CD14-positive monocyte (primary cell): ENCODE results near the gene ARF6. TPM values are rescaled to one million over a fixed set of nuclear protein-coding genes. Genes with fewer than 3 reads are reported as not detected.

Experiments
- DNase-seq, 3 donors: peaks; one replicate each; pipeline ENCODE4 v3.0.0-alpha.2; 2011 to 2022
- H2AFZ ChIP-seq: 2 replicates; pipeline ENCODE4 v1.6.0; 2012; ENCODE audit warnings: mild to moderate bottlenecking, low read depth, low read length, inconsistent platforms; ENCODE audit not compliant: insufficient read depth, poor library complexity, severe bottlenecking
- H3K27ac ChIP-seq, 2 donors: 1 replicate in 1 of 2; 2 replicates in 1 of 2; pipeline ENCODE4 v1.5.1; 2012 to 2013; ENCODE audit warnings: low read length in 2 of 2, control low read depth in 1 of 2, inconsistent platforms in 1 of 2, low read depth in 1 of 2, mild to moderate bottlenecking in 1 of 2
- H3K27me3 ChIP-seq, 2 donors: one replicate each; pipeline versions ENCODE4 v1.6.0 to v1.6.1; 2011 to 2013; ENCODE audit warnings: low read length in 2 of 2; ENCODE audit not compliant: control insufficient read depth in 2 of 2, insufficient read depth in 2 of 2
- H3K36me3 ChIP-seq, 2 donors: replicated peaks in 1 of 2; 1 replicate in 1 of 2; 2 replicates in 1 of 2; pipeline versions ENCODE4 v1.5.1 to v1.6.1; 2012 to 2013; ENCODE audit warnings: low read length in 2 of 2, control low read depth in 1 of 2, inconsistent platforms in 1 of 2, mild to moderate bottlenecking in 1 of 2; ENCODE audit not compliant: insufficient read depth in 2 of 2, control insufficient read depth in 1 of 2
- H3K4me1 ChIP-seq, 2 donors: 1 replicate in 1 of 2; 2 replicates in 1 of 2; pipeline versions ENCODE4 v1.5.1 to v1.6.1; 2012 to 2013; ENCODE audit warnings: low read length in 2 of 2, control low read depth in 1 of 2, inconsistent platforms in 1 of 2, mild to moderate bottlenecking in 1 of 2, moderate library complexity in 1 of 2; ENCODE audit not compliant: insufficient read depth in 2 of 2, control insufficient read depth in 1 of 2
- H3K4me2 ChIP-seq: replicated peaks from 2 replicates; pipeline ENCODE3; 2012; ENCODE audit warnings: low read length, moderate library complexity, mild to moderate bottlenecking; ENCODE audit not compliant: poor library complexity, severe bottlenecking; ENCODE audit errors: extremely low read depth
- H3K4me3 ChIP-seq, 3 experiments: fragments of 200-600 bp in 1 of 3; sonication (generic) in 1 of 3; replicated peaks in 1 of 3; 1 replicate in 2 of 3; 2 replicates in 1 of 3; pipeline ENCODE4 v1.5.1; 2011 to 2013; ENCODE audit warnings: low read length in 3 of 3, mild to moderate bottlenecking in 3 of 3, control low read depth in 2 of 3, low read depth in 2 of 3, inconsistent platforms in 1 of 3, moderate library complexity in 1 of 3
- H3K79me2 ChIP-seq: 2 replicates; pipeline ENCODE4 v1.6.0; 2012; ENCODE audit warnings: mild to moderate bottlenecking, control low read depth, inconsistent platforms, low read length, moderate library complexity; ENCODE audit not compliant: insufficient read depth
- H3K9ac ChIP-seq: 2 replicates; pipeline ENCODE4 v1.6.0; 2017; ENCODE audit warnings: low read length, mild to moderate bottlenecking; ENCODE audit not compliant: insufficient read depth, poor library complexity, severe bottlenecking
- H3K9me3 ChIP-seq, 2 donors: replicated peaks in 1 of 2; 1 replicate in 1 of 2; 2 replicates in 1 of 2; pipeline versions ENCODE4 v1.5.1 to v1.6.1; 2012 to 2013; ENCODE audit warnings: low read length in 2 of 2, control low read depth in 1 of 2; ENCODE audit not compliant: control insufficient read depth in 1 of 2, insufficient read depth in 1 of 2
- H4K20me1 ChIP-seq: 2 replicates; pipeline ENCODE4 v1.6.0; 2012; ENCODE audit warnings: mild to moderate bottlenecking, low read length, control low read depth, moderate library complexity; ENCODE audit not compliant: insufficient read depth
- H3K27ac Mint-ChIP-seq, 7 donors: one replicate each; pipeline ENCODE4 v1.8.0; 2020; ENCODE audit warnings: mild to moderate bottlenecking in 7 of 7, mixed read lengths in 7 of 7, moderate library complexity in 6 of 7, inconsistent platforms in 2 of 7
- H3K27me3 Mint-ChIP-seq, 3 donors: one replicate each; pipeline ENCODE4 v1.8.0; 2021 to 2022; ENCODE audit warnings: low read depth in 3 of 3, mild to moderate bottlenecking in 3 of 3, mixed read lengths in 3 of 3, moderate library complexity in 3 of 3, inconsistent platforms in 1 of 3
- H3K36me3 Mint-ChIP-seq, 2 donors: one replicate each; pipeline ENCODE4 v1.8.0; 2020; ENCODE audit warnings: mixed read lengths in 2 of 2, inconsistent platforms in 1 of 2, mild to moderate bottlenecking in 1 of 2
- H3K4me1 Mint-ChIP-seq: one replicate; pipeline ENCODE4 v1.8.0; 2020; ENCODE audit warnings: mild to moderate bottlenecking, mixed read lengths
- H3K4me3 Mint-ChIP-seq, 2 donors: one replicate each; pipeline ENCODE4 v1.8.0; 2020; ENCODE audit warnings: mild to moderate bottlenecking in 2 of 2, mixed read lengths in 2 of 2, moderate library complexity in 1 of 2
- H3K9me3 Mint-ChIP-seq, 7 donors: one replicate each; pipeline ENCODE4 v1.8.0; 2020 to 2022; ENCODE audit warnings: mixed read lengths in 7 of 7, mild to moderate bottlenecking in 6 of 7, moderate library complexity in 6 of 7, inconsistent platforms in 2 of 7
- CTCF ChIP-seq: fragments of 200-600 bp; IDR thresholded peaks from one replicate; pipeline ENCODE4 v1.8.0; 2022; ENCODE audit warnings: antibody characterized with exemption, mild to moderate bottlenecking
- WGBS: methylation state at CpG from one replicate; pipeline ENCODE4 v1.1.5; 2013; ENCODE audit warnings: missing lambda C conversion rate; ENCODE audit not compliant: insufficient coverage; 5-methylcytosine and 5-hydroxymethylcytosine counted together
- intact Hi-C, 2 donors: fragments of 100-400 bp; cut with micrococcal nuclease; formaldehyde crosslinking; loops; one replicate each; pipeline versions ENCODE4 v1.15.0 to v1.15.1; 2023
- polyA plus RNA-seq, 3 donors: library from polyadenylated mRNA; depleted of rRNA in 1 of 3; unstranded in 2 of 3; stranded (reverse) in 1 of 3; fragments of 300-500 nt in 2 of 3; fragments of >200 nt in 1 of 3; fragmentation: Illumina TruSeq in 2 of 3; gene quantifications; 1 replicate in 2 of 3; 2 replicates in 1 of 3; pipeline ENCODE4 v1.2.3, GENCODE V29; 2012 to 2021

The ARF6 gene
- polyA plus RNA-seq, 3 donors, result 76.4 to 136 (median 120) TPM

DNA sequence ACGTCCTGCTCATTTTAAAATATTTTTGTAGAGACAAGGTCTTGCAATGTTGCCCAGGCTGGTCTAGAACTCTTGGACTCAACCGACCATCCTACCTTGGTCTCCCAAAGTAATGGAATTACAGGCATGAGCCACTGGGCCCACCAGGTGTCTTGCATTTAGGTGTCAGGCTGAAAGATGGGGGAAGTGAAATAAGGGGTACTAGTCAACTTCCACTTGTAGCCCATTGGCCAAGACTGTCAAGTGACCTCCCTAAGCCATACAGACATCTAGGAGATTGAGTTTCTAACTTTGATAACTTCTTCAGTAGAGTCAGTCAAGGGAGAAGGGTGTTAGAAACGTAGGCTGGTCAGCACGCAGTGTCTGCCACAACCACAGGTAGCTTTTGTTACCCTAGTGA lies 32.0 kb downstream of the ARF6 start:
- no peak overlapping the region for H3K27ac ChIP-seq
- no peak overlapping the region for H3K9ac ChIP-seq
- no peaks in the 10 kb centered on the region for H4K20me1 ChIP-seq
- Mint-ChIP-seq H3K27me3 (peaks cover 0 to 5% (median 0%) of the 10 kb centered on the region in 3 donors), H3K4me3 (no peak overlapping the region), H3K27ac (peak overlapping the region in 1 of 7 donors; percentile 45), H3K9me3 (peaks cover 0 to 6% (median 0%) of the 10 kb centered on the region in 7 donors), H3K36me3 (no peaks in the 10 kb centered on the region), H3K4me1 (peaks cover 24% of the 10 kb centered on the region)
- no peaks in the 10 kb centered on the region for H3K27me3 ChIP-seq
- no peaks in the 10 kb centered on the region for H3K9me3 ChIP-seq
- H3K4me2 ChIP-seq, result no peak overlapping the region
- intact Hi-C loops, result loop anchor here in 1 of 2 donors (5.0 kb wide), 1 partner anchor 33 kb away; the partner anchor contains the start of gene ARF6
- DNase-seq, result no peak
- no peak for TF ChIP-seq CTCF
- no peaks in the 10 kb centered on the region for H3K79me2 ChIP-seq
- H3K4me3 ChIP-seq, result no peak overlapping the region
- 100% methylated on average over 1 of the region's 4 CpGs for WGBS
- H3K4me1 ChIP-seq, result peaks cover 15 to 29% of the 10 kb centered on the region in 2 donors
- H3K36me3 ChIP-seq, result no peaks in the 10 kb centered on the region
- H2AFZ ChIP-seq, result no peak overlapping the region

DNA sequence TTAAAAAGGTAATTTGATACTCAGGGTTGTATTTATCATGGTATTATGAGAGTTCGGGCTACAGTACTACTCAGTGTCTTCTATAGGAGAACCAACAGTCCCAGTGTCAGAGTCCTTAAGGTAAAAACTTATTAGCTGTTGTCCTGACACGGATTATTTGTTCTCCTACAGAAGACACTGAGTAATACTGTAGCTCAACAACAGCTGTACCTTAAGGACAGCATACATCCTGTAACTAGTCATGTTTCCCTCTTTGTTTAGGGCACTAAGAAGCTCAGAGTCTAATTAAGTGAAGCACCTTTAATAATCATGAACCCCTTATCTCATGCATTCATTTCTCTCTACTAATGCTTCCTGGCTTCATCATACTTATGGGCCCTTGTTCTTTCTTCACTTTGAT lies 33.9 kb downstream of the ARF6 start:
- no peak overlapping the region for H3K27ac ChIP-seq
- WGBS, result 100% methylated on average over 1 of the region's 2 CpGs
- H4K20me1 ChIP-seq, result no peaks in the 10 kb centered on the region
- H3K79me2 ChIP-seq, result no peaks in the 10 kb centered on the region
- no peak overlapping the region for H3K9ac ChIP-seq
- Mint-ChIP-seq H3K4me3 (no peak overlapping the region), H3K4me1 (peaks cover 19% of the 10 kb centered on the region), H3K27ac (no peak overlapping the region), H3K9me3 (peaks cover 0 to 6% (median 0%) of the 10 kb centered on the region in 7 donors), H3K27me3 (peaks cover 0 to 7% (median 0%) of the 10 kb centered on the region in 3 donors), H3K36me3 (no peaks in the 10 kb centered on the region)
- no peaks in the 10 kb centered on the region for H3K36me3 ChIP-seq
- no peak overlapping the region for H3K4me2 ChIP-seq
- no peak for TF ChIP-seq CTCF
- intact Hi-C loops, result loop anchor here in 1 of 2 donors (5.0 kb wide), 1 partner anchor 35 kb away; the partner anchor contains the start of gene ARF6
- DNase-seq, result no peak
- H2AFZ ChIP-seq, result no peak overlapping the region
- H3K4me3 ChIP-seq, result no peak overlapping the region
- H3K4me1 ChIP-seq, result peaks cover 14 to 17% of the 10 kb centered on the region in 2 donors
- no peaks in the 10 kb centered on the region for H3K27me3 ChIP-seq
- H3K9me3 ChIP-seq, result no peaks in the 10 kb centered on the region
